Measurements from ENCODE around the gene PCDHB3. TPM values are rescaled to one million over a fixed set of nuclear protein-coding genes. Genes with fewer than 3 reads are reported as not detected.

Gene PCDHB3
- total RNA-seq, result not detected

GRCh38 chr5:141100243-141100805, at the start of gene PCDHB3:
PCDHB3 (plus strand) TSS chr5:141100473; CDS start chr5:141100650, 177 bp downstream.
- ChIA-PET CTCF (interaction anchor here (0.9 to 1.3 kb wide), 6 partner anchors 9 to 82 kb away, joined by 3 to 4 read pairs (median 3); partner anchors contain the start of genes PCDHB16 and PCDHB4), POLR2A (no interaction called here)
- no peak within 1 kb of the TSS for H3K27ac Mint-ChIP-seq
- TF ChIP-seq CTCF (IDR thresholded peaks at IDR 0.05), result peak; percentile 59
- no peak within 1 kb of the TSS for H3K4me3 Mint-ChIP-seq
- peaks cover 21% of the 10 kb centered on the region for H3K9me3 Mint-ChIP-seq
- H3K36me3 Mint-ChIP-seq (ENCODE audit: low read depth), result peaks cover 7% of the 10 kb centered on the region
- ATAC-seq, result peak; percentile 34
- intact Hi-C loops (cut with micrococcal nuclease), result no loop called here
- DNase-seq, result peak; percentile 74
- peaks cover 31% of the 10 kb centered on the region for H3K27me3 Mint-ChIP-seq
- H3K4me1 Mint-ChIP-seq (ENCODE audit: low read depth), result no peaks in the 10 kb centered on the region

GRCh38 chr5:141050622-141051520, 49.4 kb upstream of the PCDHB3 start, which contains the start of gene PCDHB1:
PCDHB1 (plus strand) TSS chr5:141051374; CDS start chr5:141051471, 97 bp downstream.
- H3K27ac Mint-ChIP-seq, result no peak within 1 kb of the TSS
- H3K9me3 Mint-ChIP-seq, result peaks cover 4% of the 10 kb centered on the region
- DNase-seq (no peak), ATAC-seq (no peak)
- peaks cover 5% of the 10 kb centered on the region for H3K4me1 Mint-ChIP-seq (ENCODE audit: low read depth)
- no peak for TF ChIP-seq CTCF (IDR thresholded peaks at IDR 0.05)
- ChIA-PET CTCF (no interaction called here), POLR2A (no interaction called here)
- H3K36me3 Mint-ChIP-seq (ENCODE audit: low read depth), result no peaks in the 10 kb centered on the region
- peak within 1 kb of the TSS; percentile 24 for H3K4me3 Mint-ChIP-seq
- H3K27me3 Mint-ChIP-seq, result peaks cover 50% of the 10 kb centered on the region
- intact Hi-C loops (cut with micrococcal nuclease), result no loop called here

GRCh38 chr5:141051521-141051866, 48.8 kb upstream of the PCDHB3 start:
- H3K4me1 Mint-ChIP-seq (ENCODE audit: low read depth), result peaks cover 5% of the 10 kb centered on the region
- no peak for TF ChIP-seq CTCF (IDR thresholded peaks at IDR 0.05)
- H3K27ac Mint-ChIP-seq, result no peak overlapping the region
- DNase-seq, result no peak
- intact Hi-C loops (cut with micrococcal nuclease), result no loop called here
- ATAC-seq, result no peak
- H3K36me3 Mint-ChIP-seq (ENCODE audit: low read depth), result no peaks in the 10 kb centered on the region
- H3K9me3 Mint-ChIP-seq, result peaks cover 4% of the 10 kb centered on the region
- H3K4me3 Mint-ChIP-seq, result peak overlapping the region; percentile 24
- peaks cover 47% of the 10 kb centered on the region for H3K27me3 Mint-ChIP-seq
- CTCF ChIA-PET, result no interaction called here
- POLR2A ChIA-PET, result no interaction called here

- no peak overlapping the region for H3K4me3 Mint-ChIP-seq
- H3K27ac Mint-ChIP-seq, result no peak overlapping the region
- CTCF ChIA-PET, result no interaction called here
- intact Hi-C loops (cut with micrococcal nuclease), result no loop called here
- H3K9me3 Mint-ChIP-seq, result peaks cover 10% of the 10 kb centered on the region
- H3K27me3 Mint-ChIP-seq, result peaks cover 7% of the 10 kb centered on the region
- POLR2A ChIA-PET, result no interaction called here
- no peaks in the 10 kb centered on the region for H3K36me3 Mint-ChIP-seq (ENCODE audit: low read depth)
- DNase-seq, result no peak
- ATAC-seq, result no peak
- TF ChIP-seq CTCF (IDR thresholded peaks at IDR 0.05), result no peak
- no peaks in the 10 kb centered on the region for H3K4me1 Mint-ChIP-seq (ENCODE audit: low read depth)
Observed at GRCh38 chr5:141077826-141078225, 22.4 kb upstream of the PCDHB3 start.

GRCh38 chr5:141082228-141082627, 18.0 kb upstream of the PCDHB3 start:
- H3K4me3 Mint-ChIP-seq, result no peak overlapping the region
- no peak for TF ChIP-seq CTCF (IDR thresholded peaks at IDR 0.05)
- H3K27me3 Mint-ChIP-seq, result peaks cover 12% of the 10 kb centered on the region
- no peaks in the 10 kb centered on the region for H3K36me3 Mint-ChIP-seq (ENCODE audit: low read depth)
- intact Hi-C loops (cut with micrococcal nuclease), result no loop called here
- ATAC-seq (no peak), DNase-seq (no peak)
- ChIA-PET POLR2A (interaction anchor here (0.5 kb wide), 1 partner anchor 135 kb away, joined by 3 read pairs; no protein-coding TSS in a partner anchor), CTCF (no interaction called here)
- H3K9me3 Mint-ChIP-seq, result peaks cover 12% of the 10 kb centered on the region
- peaks cover 6% of the 10 kb centered on the region for H3K4me1 Mint-ChIP-seq (ENCODE audit: low read depth)
- H3K27ac Mint-ChIP-seq, result no peak overlapping the region

Measured in activated CD8-positive, alpha-beta T cell treated with anti-CD3 and anti-CD28 coated beads for 36 hours (primary cell).